ENCODE measurements around the gene ATP11A.
"Not testable (repeated sequence)": the region's sequence is repeated elsewhere in the genome, so short reads cannot be mapped to it uniquely, and the experiment has no call there.

ATP11A gene

GRCh38 chr13:112877976-112878955, 188.4 kb downstream of the ATP11A start:
- DNase-seq (ENCODE audit: low read depth in 2 of 2) = no peak

GRCh38 chr13:112879283-112879833, 189.5 kb downstream of the ATP11A start:
- DNase-seq (ENCODE audit: low read depth in 2 of 2) = no peak

DNA sequence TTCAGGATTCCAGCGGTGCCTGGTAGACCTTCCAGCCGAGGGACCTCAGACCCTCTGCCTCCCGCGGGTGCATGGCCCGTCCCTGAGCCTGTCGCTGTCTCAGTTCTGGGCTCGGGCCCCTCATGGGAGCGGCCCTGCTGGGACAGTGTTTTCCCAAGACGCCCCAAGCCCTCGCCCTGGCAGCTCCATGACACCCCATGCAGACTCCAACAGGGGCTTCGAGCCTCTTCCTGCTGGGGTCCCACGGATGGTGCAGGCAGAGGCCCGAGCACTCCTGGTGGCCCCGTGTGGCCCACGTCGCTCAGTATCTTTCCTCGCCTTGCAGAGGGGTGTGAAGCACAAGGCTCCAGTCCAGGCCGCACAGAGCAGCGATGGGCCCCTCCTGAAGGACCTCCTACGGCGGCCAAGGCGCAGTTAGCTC, 190.4 kb downstream of the ATP11A start:
- DNase-seq (ENCODE audit: low read depth in 2 of 2) = no peak

DNA sequence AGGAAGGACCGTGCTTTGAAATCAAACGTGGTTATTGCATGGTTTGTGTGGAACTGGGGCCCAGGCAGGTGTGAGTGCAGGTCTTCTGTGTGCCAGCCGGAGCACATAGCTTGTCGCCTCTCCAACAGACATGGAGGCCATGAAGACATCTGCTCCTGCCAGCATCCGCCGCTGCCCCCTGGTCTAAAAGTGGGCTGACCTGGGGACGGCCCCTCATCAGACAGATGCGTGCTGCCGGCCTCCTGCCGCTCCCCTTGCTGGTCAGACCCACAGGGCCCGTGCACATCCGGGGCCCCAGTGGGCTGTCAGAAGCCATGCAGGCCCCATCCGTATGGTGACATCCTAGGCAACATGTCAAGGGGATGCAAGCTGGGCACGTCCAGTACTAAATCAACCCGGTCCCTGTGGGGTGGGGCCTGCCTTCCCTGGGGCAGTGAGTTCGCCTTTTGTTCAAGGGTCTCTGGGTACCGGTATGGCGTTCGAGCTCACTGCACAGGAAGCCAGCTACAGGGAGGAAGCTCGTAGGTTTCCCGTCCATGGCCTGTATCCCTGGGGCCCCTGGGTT, 191.2 kb downstream of the ATP11A start:
- DNase-seq (ENCODE audit: low read depth in 2 of 2) = no peak

GRCh38 chr13:112881656-112882554, 192.1 kb downstream of the ATP11A start:
- no peak for DNase-seq (ENCODE audit: low read depth in 2 of 2)

DNA sequence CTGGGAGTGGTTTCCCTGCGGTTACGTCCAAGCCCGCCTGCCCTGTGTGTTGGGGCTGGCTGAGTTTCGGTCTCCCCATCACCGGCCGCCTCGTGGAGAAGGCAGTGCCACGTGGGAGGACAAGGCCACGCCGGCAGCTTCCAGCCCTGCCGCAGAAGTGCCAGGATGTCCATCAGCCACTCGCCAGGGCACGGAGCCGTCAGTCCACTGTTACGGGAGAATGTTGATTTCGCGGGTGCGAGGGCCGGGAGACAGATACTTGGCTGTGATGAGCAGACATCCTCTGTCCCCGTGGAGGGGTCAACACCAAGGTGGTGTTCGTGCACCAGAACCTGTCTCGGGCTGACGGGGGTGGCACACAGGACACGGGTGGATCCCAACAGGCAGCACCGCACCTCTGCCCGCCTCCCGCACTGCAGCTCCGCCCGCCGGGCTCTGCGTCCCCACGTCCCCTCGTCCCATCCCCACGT, 192.8 kb downstream of the ATP11A start:
- no peak for DNase-seq (ENCODE audit: low read depth in 2 of 2)

DNA sequence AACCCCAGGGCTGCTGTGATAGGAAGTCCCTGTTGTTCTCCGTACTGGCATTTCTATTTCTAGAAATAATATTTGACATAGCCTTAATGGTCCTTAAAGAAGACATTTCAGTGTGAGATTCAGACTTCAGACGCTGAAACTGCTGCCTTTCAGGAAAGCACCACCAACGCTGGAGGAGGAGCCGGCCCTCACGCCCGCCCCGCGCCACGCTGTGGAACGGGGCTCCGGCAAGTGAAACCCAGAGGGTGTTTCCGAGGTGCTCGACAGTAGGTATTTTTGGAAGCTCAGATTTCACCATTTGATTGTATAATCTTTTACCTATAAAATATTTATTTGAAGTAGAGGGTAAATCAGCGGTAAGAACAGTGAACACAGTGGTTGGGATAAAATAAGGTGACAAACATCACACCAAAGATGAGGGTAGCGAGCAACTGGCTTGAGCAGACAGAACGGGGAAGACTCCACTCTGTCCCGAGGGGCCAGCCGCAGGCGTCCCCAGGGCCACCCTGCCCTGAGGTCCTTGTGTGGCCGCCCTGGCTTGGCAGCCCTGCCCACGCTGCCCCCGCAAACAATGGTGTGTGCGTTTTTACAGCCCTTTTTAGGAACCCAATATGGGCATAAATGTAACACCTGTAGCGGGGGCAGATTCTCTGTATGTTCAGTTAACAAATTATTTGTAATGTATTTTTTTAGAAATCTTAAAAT, 193.6 kb downstream of the ATP11A start:
- DNase-seq (ENCODE audit: low read depth in 2 of 2) = no peak

GRCh38 chr13:112884700-112885099, 194.9 kb downstream of the ATP11A start:
- not testable (repeated sequence) for DNase-seq (ENCODE audit: low read depth in 2 of 2)

GRCh38 chr13:112885242-112885781, 195.5 kb downstream of the ATP11A start:
- DNase-seq (ENCODE audit: low read depth in 2 of 2) = no peak

GRCh38 chr13:112885782-112886268, 196.0 kb downstream of the ATP11A start:
- DNase-seq (ENCODE audit: low read depth in 2 of 2) = no peak

GRCh38 chr13:112887151-112887550, 197.3 kb downstream of the ATP11A start:
- no peak for DNase-seq (ENCODE audit: low read depth in 2 of 2)

- no peak for DNase-seq (ENCODE audit: low read depth in 2 of 2)
Observed at GRCh38 chr13:112887557-112887991, 197.7 kb downstream of the ATP11A start.

DNA sequence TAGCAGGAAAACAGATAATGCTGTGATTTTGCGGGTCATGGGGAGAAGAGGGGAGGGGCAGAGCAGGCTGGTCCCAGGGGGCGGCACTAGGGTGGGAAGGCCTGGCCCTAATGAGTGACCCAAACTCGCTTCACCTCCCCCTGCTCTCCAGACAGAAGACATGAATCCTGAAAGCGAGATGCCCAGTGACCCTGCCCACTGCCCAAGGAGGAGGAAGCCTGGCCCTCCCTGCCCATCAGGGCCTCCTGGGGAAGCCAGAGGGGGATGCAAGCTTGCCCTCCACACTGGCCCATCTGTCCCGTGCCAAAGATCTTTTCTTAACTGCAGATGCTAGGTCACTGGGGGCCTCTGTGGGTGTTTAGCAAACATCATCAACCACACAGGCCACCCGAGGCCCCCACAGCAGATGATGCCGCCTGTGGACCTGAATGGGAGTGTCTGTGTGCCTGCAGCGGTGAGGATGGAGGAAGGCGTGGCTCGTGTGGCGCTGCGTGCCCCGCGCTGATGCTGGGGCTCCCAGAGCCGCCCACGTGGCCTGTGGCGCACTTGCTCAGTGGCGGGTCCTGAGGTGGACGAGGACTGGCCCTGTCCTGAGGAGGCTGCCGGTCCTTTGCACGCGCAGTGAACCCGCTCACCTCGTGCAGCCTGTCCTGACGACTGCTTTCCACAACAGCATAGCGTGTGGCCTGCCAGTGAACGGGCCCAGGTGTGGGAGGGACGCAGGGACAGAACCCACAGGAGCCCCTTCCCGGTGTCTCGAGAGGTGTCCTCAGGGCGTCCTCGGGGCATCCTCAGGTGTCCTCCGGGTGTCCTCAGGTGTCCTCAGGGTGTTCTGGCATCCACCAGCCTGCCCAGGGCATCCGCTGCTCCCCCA, 198.6 kb downstream of the ATP11A start:
- no peak for DNase-seq (ENCODE audit: low read depth in 2 of 2)

GRCh38 chr13:112889351-112890290, 199.8 kb downstream of the ATP11A start:
- DNase-seq (ENCODE audit: low read depth in 2 of 2) = no peak

- DNase-seq (ENCODE audit: low read depth in 2 of 2) = no peak
Observed at GRCh38 chr13:112890316-112891145, 200.7 kb downstream of the ATP11A start.

DNA sequence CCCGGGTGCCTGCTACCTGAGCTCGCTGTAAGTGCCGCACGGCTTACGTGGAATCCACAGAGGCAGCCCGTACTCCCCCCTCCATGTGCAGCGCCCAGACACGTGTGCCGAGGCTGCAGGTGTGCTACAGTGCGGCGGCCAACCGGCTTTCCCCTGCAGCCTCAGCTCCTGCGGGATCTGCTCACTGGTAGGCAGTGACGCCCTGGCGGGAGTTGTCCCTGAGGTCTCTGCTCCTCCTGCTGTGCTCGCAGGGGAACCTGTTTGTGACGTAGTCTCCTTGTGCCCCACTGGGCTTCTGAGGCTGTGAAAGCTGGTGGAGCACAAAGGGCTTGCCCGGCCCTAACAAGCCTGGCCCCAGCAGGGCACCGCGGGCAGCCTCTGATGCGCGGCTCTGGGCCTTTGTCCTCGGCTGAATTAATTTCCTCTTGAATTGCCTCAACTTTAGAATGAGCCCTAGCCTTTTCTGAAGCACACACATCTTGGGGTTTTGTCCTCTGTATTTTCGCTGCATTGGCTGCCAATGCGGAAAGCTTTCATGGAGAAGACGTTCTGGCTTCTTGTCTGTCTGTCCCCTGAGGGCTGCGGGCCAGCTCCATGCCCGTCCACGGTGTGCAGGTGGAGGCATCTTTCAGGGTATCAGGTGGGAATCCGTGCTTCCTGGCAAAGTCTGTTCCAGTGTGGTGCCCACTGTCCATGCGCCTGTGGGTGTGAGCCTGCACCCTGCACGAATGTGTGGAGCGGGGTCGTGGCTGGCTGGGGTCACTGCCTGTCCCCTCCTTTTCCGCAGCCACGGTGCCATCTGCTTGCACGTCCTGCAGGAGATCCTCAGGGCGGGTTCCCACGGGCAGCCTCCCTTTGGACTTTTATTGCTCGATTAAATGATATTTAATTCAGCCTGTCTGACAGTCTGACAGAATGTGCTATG, 201.9 kb downstream of the ATP11A start:
- DNase-seq (ENCODE audit: low read depth in 2 of 2) = no peak

Data from stimulated activated CD8-positive, alpha-beta memory T cell treated with anti-CD3 and anti-CD28 coated beads, Interleukin-2, amount 100 ng/mL, for 1 hour (primary cell).